Keratinocyte (primary cell): ENCODE results near the gene DISC1.

Experiments
- EZH2 ChIP-seq: IDR thresholded peaks from one replicate; pipeline ENCODE4 v1.6.1; 2012; ENCODE audit warnings: inconsistent platforms, mild to moderate bottlenecking, low read length, moderate library complexity
- TF ChIP-seq, protein P1 (sequence below), 3 experiments: IDR thresholded peaks in 1 of 3; conservative IDR thresholded peaks in 1 of 3; optimal IDR thresholded peaks in 1 of 3; 2 replicates in 2 of 3; 3 replicates in 1 of 3; pipeline versions ENCODE3 to v1.5.1; 2011; ENCODE audit warnings: low read length in 3 of 3, mild to moderate bottlenecking in 3 of 3, moderate library complexity in 2 of 3, control low read depth in 1 of 3, inconsistent platforms in 1 of 3; ENCODE audit not compliant: insufficient read depth in 2 of 3; ENCODE audit errors: extremely low read depth in 1 of 3

- TF ChIP-seq, protein P1, sequence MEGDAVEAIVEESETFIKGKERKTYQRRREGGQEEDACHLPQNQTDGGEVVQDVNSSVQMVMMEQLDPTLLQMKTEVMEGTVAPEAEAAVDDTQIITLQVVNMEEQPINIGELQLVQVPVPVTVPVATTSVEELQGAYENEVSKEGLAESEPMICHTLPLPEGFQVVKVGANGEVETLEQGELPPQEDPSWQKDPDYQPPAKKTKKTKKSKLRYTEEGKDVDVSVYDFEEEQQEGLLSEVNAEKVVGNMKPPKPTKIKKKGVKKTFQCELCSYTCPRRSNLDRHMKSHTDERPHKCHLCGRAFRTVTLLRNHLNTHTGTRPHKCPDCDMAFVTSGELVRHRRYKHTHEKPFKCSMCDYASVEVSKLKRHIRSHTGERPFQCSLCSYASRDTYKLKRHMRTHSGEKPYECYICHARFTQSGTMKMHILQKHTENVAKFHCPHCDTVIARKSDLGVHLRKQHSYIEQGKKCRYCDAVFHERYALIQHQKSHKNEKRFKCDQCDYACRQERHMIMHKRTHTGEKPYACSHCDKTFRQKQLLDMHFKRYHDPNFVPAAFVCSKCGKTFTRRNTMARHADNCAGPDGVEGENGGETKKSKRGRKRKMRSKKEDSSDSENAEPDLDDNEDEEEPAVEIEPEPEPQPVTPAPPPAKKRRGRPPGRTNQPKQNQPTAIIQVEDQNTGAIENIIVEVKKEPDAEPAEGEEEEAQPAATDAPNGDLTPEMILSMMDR (optimal IDR thresholded peaks at IDR 0.05 in 1 of 3, IDR thresholded peaks at IDR 0.05 in 1 of 3, conservative IDR thresholded peaks at IDR 0.05 in 1 of 3; ENCODE audit: extremely low read depth in 1 of 3, insufficient read depth in 2 of 3, low read length in 3 of 3) = no peak
- no peak for TF ChIP-seq EZH2
These were observed 126.7 kb downstream of the DISC1 start for GRCh38 chr1:231753313-231753712.
